ENCODE results near the gene CAPN9. TPM values are rescaled to one million over a fixed set of nuclear protein-coding genes. Genes with fewer than 3 reads are reported as not detected.
A peak's percentile ranks its signal among the peaks of the same experiment; 100 is the strongest.

Gene CAPN9
- total and polyA plus RNA-seq, 9 of the 15 experiments (the other 6 are each of a cell fraction or from before 2014, with no cell fraction given) = not detected

- in situ Hi-C loops (cut with MboI) (no loop called here), intact Hi-C loops (cut with micrococcal nuclease) (no loop called here)
- no peaks in the 10 kb centered on the region for H3K79me2 ChIP-seq (ENCODE audit: control insufficient read depth, insufficient read depth, low read length)
- no peak overlapping the region for H3K4me3 ChIP-seq
- H2AFZ ChIP-seq (ENCODE audit: low read depth, low read length) = no peak overlapping the region
- no TSS peak for BruUV-seq (replicated peaks)
- POLR2A ChIA-PET = interaction anchor here (0.6 to 1.1 kb wide), 2 partner anchors 31 to 33 kb away, joined by 3 to 4 read pairs; no protein-coding TSS in a partner anchor
- no peaks in the 10 kb centered on the region for H3K36me3 ChIP-seq (ENCODE audit: control insufficient read depth, insufficient read depth, low read length)
- 2% methylated on average over 16 of the region's 16 CpGs for WGBS (ENCODE audit: insufficient coverage, low coverage, missing lambda C conversion rate)
- no peaks in the 10 kb centered on the region for H3K9me1 ChIP-seq (ENCODE audit: control insufficient read depth, insufficient read depth, low read length)
- no peak overlapping the region for H3K27ac ChIP-seq (ENCODE audit: extremely low read depth, low read depth, low read length)
- ATAC-seq (no peak), DNase-seq (ENCODE audit: extremely low read depth in 1 of 4, low spot score in 3 of 4) (no peak), FAIRE-seq (no peak)
- CTCF ChIA-PET (ENCODE audit: low intra/inter-chr PET ratio) = no interaction called here
- TF ChIP-seq ZNF518B (CRISPR knock-in tag; IDR thresholded peaks at IDR 0.05) (no peak), BCOR (IDR thresholded peaks at IDR 0.05) (0 out of 2 replicates have a peak, but pooled peaks have one; percentile 14), RBM25 (IDR thresholded peaks at IDR 0.05; ENCODE audit: low read depth, low read length, severe bottlenecking) (peak; percentile 91), ZNF121 (CRISPR knock-in tag; conservative IDR thresholded peaks at IDR 0.05) (0 out of 2 replicates have a peak, but pooled peaks have one; percentile 8)
- H3K9ac ChIP-seq (ENCODE audit: insufficient read depth in 1 of 2, low read depth in 2 of 2, low read length in 2 of 2) = peak overlapping the region in 1 of 2 experiments; percentile 10; a peak in 1 of 4 replicates
- no peak overlapping the region for H3K4me2 ChIP-seq (ENCODE audit: insufficient read depth, low read length)
- H3K27me3 ChIP-seq (ENCODE audit: control insufficient read depth in 2 of 2, insufficient read depth in 2 of 2, low read length in 2 of 2) = peaks cover 45 to 75% of the 10 kb centered on the region in 2 experiments
- peaks cover 0 to 3% of the 10 kb centered on the region in 2 experiments; a peak in 1 of 5 replicates for H3K4me1 ChIP-seq (replicated peaks in 1 of 2; ENCODE audit: control insufficient read depth in 2 of 2, insufficient read depth in 2 of 2, low read length in 2 of 2)
- no peaks in the 10 kb centered on the region for H3K9me3 ChIP-seq (replicated peaks; ENCODE audit: control insufficient read depth, insufficient read depth, low read depth, low read length)
- no peaks in the 10 kb centered on the region for H4K20me1 ChIP-seq (replicated peaks; ENCODE audit: control insufficient read depth, insufficient read depth, low read length)
Observed at GRCh38 chr1:230747890-230748800, 957 bp downstream of the CAPN9 start.
